Body of pancreas (tissue), 4 donors: ENCODE results near the gene ASIC5.

ENCODE experiments used
- POLR2A ChIP-seq, 3 donors: fragments of 450-650 bp; IDR thresholded peaks; one replicate each; pipeline ENCODE4 v1.6.1; 2016; ENCODE audit warnings: antibody characterized with exemption in 3 of 3, mild to moderate bottlenecking in 2 of 3
- TF ChIP-seq, protein P1 (sequence below), 7 experiments: fragments of 450-650 bp in 4 of 7; fragments of 200-600 bp in 3 of 7; sonication (generic) in 3 of 7; IDR thresholded peaks; one replicate each; pipeline ENCODE4 v1.5.1; 2016 to 2019; ENCODE audit warnings: antibody characterized with exemption in 7 of 7

DNA sequence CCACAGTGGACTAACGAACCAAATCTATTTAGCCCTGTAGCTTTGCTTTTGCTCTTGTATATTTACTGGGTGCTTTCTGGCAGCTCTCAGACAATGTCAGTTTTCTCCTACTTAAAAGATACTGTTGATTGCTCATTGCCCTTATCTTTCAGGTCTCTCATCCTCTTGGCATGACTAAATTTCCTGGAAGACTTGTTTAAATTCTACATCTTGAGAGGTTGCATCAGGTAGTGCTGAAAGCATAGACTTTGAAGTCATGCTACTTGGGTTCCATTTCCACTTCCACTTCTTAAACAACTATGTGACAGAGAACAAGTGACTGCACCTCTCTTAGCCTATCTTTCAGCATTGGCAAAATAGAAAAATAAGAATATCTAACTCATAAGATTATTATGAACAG, 45.8 kb upstream of the ASIC5 start:
- TF ChIP-seq, protein P1, sequence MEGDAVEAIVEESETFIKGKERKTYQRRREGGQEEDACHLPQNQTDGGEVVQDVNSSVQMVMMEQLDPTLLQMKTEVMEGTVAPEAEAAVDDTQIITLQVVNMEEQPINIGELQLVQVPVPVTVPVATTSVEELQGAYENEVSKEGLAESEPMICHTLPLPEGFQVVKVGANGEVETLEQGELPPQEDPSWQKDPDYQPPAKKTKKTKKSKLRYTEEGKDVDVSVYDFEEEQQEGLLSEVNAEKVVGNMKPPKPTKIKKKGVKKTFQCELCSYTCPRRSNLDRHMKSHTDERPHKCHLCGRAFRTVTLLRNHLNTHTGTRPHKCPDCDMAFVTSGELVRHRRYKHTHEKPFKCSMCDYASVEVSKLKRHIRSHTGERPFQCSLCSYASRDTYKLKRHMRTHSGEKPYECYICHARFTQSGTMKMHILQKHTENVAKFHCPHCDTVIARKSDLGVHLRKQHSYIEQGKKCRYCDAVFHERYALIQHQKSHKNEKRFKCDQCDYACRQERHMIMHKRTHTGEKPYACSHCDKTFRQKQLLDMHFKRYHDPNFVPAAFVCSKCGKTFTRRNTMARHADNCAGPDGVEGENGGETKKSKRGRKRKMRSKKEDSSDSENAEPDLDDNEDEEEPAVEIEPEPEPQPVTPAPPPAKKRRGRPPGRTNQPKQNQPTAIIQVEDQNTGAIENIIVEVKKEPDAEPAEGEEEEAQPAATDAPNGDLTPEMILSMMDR (IDR thresholded peaks at IDR 0.05) = no peak
- no peak for TF ChIP-seq POLR2A (IDR thresholded peaks at IDR 0.05)
